GM18498 (cell line): Measurements from ENCODE around the gene KCNMA1.
A peak's percentile ranks its signal among the peaks of the same experiment; 100 is the strongest.
"Not testable (repeated sequence)": the region's sequence is repeated elsewhere in the genome, so short reads cannot be mapped to it uniquely, and the experiment has no call there.

Experiments used
- ATAC-seq: cut with Tn5 transposase; IDR thresholded peaks from one replicate; pipeline ENCODE4 v1.9.1; 2021; ENCODE audit warnings: mild to moderate bottlenecking, moderate library complexity; ENCODE audit not compliant: unreplicated experiment

KCNMA1 gene

DNA sequence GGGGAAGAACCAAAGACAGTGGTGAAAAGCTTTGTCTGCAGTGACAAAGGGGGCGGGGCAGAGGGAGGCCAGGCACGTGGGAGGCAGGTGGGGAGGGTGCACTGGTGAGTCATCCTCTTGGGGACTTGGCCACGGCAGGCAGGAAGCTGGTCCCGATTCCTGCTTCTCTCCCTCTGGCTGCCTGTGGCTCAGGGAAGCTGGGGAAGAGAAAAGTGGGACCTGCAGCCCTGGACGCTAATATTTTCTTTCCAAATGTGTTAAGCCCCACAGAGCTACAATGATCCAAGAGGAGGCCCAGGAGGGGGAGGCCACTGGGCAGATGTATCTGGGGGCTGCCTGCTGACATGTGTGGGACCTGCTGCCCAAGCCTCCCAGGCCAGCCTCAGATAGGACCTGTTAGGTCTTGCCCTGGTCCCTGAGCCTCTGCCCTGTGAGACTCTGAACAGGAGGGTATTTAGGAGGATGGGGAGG is 231.8 kb downstream of the KCNMA1 start:
- ATAC-seq = peak; percentile 64

- ATAC-seq = no peak
Observed at GRCh38 chr10:77404810-77405209, 232.8 kb downstream of the KCNMA1 start.

- no peak for ATAC-seq
Observed at GRCh38 chr10:77403761-77404160, 233.8 kb downstream of the KCNMA1 start.

GRCh38 chr10:77401683-77402082 is 235.9 kb downstream of the KCNMA1 start:
- no peak for ATAC-seq

GRCh38 chr10:77400033-77400432 is 237.6 kb downstream of the KCNMA1 start:
- ATAC-seq = no peak

DNA sequence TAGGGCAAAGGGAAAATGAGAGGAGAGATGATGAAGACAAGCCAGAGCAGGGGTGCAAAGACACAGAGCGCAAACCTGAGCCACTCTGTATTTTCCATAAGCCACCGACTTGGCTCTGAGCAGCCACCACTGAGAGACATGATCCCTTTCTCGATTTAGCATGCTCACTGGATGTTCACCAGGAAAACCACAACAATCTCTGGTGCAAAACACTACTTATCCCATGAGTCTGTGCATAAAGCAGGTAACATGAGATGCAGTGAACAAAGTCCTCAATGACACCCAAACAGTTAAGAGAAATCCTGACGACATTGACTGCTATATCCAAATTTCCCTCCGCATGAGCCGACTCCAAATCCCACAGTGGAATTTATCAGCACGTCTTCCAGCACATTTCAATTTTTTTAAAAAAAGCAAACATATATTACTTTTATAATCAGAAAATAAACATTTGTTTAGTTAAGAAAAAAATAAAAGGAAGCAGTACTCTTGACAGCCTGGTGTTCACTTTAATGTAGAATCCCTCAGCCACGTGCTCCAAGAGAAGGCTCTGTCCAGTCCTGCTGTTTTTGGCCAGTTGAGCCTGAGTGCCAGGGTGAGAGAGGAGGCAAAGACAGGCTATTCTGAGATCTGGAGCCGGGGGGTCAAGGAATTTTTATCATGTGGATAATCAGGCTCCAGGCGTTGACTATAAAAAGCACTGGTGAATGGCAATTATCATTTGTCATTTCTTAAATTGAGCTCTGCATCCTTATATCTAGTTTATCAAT is 238.4 kb downstream of the KCNMA1 start:
- no peak for ATAC-seq

- no peak for ATAC-seq
Observed at GRCh38 chr10:77398558-77398957, 239.1 kb downstream of the KCNMA1 start.

DNA sequence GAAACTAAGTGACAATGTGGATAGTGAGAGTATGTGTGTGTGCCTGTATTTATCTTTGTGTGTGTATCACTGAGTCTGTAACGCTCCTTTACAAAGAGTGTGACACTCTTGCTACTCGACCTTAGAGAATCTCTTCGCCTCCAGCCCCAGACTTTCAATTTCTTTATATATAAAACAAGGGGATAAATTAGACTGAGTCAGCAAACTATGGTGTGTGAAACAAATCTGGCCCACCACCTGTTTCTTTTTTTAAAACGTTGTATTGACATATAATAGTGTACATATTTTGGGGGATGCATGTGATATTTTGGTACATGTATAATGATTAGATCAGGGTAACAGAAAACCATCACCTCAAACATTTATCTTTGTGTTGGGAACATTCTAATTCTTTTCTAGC is 240.5 kb downstream of the KCNMA1 start:
- no peak for ATAC-seq

DNA sequence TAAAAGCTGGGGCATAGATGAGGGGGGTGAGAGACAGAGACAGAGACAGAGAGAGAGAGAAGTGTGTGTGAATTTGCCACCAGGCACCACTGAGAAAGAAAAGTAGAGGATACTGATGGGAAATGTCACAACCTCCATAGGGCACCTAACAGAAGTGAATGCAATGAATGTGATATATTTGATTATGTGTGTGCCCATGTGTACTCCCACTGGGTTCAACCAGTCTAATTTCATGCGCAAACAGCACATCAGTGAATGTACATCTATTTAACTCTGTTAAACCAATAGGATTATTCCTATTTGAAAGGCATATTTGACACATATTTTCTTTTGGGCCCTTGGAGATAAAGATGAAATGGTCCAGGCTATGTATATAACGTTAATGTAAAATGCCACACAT is 241.3 kb downstream of the KCNMA1 start:
- ATAC-seq = no peak

DNA sequence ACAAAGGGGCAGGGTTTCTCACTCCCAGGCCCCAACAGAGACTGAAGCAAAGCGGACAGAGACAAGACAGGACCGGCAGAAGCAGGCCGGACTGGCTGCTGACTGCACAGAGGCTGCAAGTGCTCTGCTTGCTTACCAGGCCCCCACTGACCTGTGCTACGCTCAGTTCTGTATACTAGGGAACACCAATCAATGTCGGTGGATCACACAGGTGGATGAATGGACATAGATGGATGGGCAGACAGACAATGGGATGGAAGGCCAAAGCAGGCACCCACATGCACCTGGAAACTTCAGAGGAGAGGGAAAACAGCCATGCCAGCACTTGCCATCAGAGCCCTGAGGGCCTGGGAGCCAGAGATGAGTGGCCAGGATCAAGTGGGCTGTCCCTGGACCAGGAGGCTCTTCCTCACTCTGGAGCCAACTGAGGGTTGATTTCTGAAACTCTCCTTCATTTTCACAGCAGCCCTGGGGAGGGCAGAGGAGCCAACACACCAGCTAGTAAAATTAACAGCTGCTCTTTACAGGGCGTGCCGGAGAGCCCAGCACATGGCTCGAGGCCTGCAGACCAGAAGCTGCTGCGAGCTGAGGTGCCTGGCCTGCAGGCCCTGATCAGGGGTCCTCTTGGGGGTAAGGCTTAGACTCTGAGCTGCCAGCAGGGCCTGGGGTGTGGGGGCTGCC is 243.6 kb downstream of the KCNMA1 start:
- no peak for ATAC-seq

- ATAC-seq = no peak
Observed at GRCh38 chr10:77393411-77393810, 244.2 kb downstream of the KCNMA1 start.

- no peak for ATAC-seq
Observed at GRCh38 chr10:77392851-77393250, 244.8 kb downstream of the KCNMA1 start.

DNA sequence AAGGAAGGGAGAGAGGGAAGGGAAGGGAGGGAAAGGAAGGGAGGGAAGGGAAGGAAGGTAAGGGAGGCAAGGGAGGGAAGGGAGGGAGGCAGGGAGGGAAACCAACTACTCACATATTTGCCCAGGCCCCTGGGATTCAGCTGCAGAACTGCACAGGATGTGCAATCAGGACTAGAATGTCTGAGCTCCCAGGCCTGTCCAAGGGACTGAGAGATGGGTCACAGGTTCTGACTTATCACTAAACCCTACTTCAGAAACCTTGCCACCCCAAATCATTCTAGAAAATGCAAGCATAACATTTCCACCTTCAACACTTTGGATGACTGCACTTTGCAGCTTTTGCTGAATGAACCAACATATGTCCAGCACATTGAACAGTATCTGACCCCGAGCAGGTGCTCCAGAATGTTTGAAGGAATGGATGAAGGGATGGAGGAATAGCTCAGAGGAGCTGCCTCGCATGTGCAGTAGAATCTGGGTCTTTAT is 245.3 kb downstream of the KCNMA1 start:
- no peak for ATAC-seq

DNA sequence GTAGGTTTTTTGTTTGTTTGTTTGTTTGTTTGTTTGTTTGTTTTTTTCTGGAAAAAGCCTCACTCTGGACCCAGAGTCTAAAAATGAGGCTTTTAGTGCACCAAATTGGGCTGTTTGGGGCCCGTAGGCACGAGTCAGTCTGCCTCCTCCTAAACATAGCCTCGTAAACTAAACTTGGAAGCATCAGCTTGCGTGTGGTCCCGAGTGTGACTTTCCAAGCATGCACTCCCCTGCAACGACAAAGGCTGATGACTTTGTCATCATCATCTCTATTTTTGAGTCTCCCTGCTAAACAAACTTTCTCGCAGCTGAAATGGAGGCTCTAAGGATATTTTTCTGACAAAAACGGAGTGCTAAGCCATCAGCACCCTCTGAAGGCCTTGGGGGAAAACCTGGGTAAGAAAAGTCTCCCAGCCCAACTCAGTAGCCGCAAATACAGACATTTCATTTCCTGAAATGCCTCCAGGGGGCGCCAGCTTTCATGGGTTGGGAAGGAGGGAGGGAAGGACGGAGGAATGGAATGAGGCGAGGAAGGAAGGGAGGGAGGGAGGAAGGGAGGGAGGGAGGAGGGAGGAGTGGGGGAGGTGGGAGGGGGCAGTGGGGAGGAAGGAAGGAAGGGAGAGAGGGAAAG is 245.9 kb downstream of the KCNMA1 start:
- no peak for ATAC-seq

- no peak for ATAC-seq
Observed at GRCh38 chr10:77390481-77390891, 247.1 kb downstream of the KCNMA1 start.

GRCh38 chr10:77388571-77389100 is 249.0 kb downstream of the KCNMA1 start:
- ATAC-seq = no peak

GRCh38 chr10:77387701-77388100 is 249.9 kb downstream of the KCNMA1 start:
- ATAC-seq = not testable (repeated sequence)

GRCh38 chr10:77387247-77387646 is 250.4 kb downstream of the KCNMA1 start:
- no peak for ATAC-seq

- ATAC-seq = no peak
Observed at GRCh38 chr10:77386838-77387237, 250.8 kb downstream of the KCNMA1 start.

- ATAC-seq = no peak
Observed at GRCh38 chr10:77386365-77386764, 251.2 kb downstream of the KCNMA1 start.

GRCh38 chr10:77385315-77385714 is 252.3 kb downstream of the KCNMA1 start:
- ATAC-seq = no peak
